ENCODE results near the gene PDE6G.
"Not testable (repeated sequence)": the region's sequence is repeated elsewhere in the genome, so short reads cannot be mapped to it uniquely, and the experiment has no call there.

Gene PDE6G

GRCh38 chr17:81682565-81683207 is 26.3 kb upstream of the PDE6G start:
- peak overlapping the region; percentile 87 for H3K4me3 ChIP-seq (replicated peaks; ENCODE audit: low read depth, low read length)
- TF ChIP-seq CTCF (IDR thresholded peaks at IDR 0.05; ENCODE audit: low read length, missing control alignments), result no peak
- DNase-seq (ENCODE audit: low read depth), result peak; percentile 11

GRCh38 chr17:81681672-81682071 is 25.3 kb upstream of the PDE6G start:
- DNase-seq (ENCODE audit: low read depth), result no peak
- no peak for TF ChIP-seq CTCF (IDR thresholded peaks at IDR 0.05; ENCODE audit: low read length, missing control alignments)
- H3K4me3 ChIP-seq (replicated peaks; ENCODE audit: low read depth, low read length), result no peak overlapping the region

GRCh38 chr17:81680150-81680549 is 23.8 kb upstream of the PDE6G start:
- TF ChIP-seq CTCF (IDR thresholded peaks at IDR 0.05; ENCODE audit: low read length, missing control alignments), result no peak
- DNase-seq (ENCODE audit: low read depth), result no peak
- no peak overlapping the region for H3K4me3 ChIP-seq (replicated peaks; ENCODE audit: low read depth, low read length)

GRCh38 chr17:81676906-81677305 is 20.6 kb upstream of the PDE6G start:
- H3K4me3 ChIP-seq (replicated peaks; ENCODE audit: low read depth, low read length), result no peak overlapping the region
- DNase-seq (ENCODE audit: low read depth), result no peak
- no peak for TF ChIP-seq CTCF (IDR thresholded peaks at IDR 0.05; ENCODE audit: low read length, missing control alignments)

- peak; percentile 48 for DNase-seq (ENCODE audit: low read depth)
- H3K4me3 ChIP-seq (replicated peaks; ENCODE audit: low read depth, low read length), result not testable (repeated sequence)
- TF ChIP-seq CTCF (IDR thresholded peaks at IDR 0.05; ENCODE audit: low read length, missing control alignments), result peak; percentile 44
Observed at GRCh38 chr17:81675515-81676221, 19.3 kb upstream of the PDE6G start.

GRCh38 chr17:81673561-81674258 is 17.4 kb upstream of the PDE6G start:
- H3K4me3 ChIP-seq (replicated peaks; ENCODE audit: low read depth, low read length), result no peak overlapping the region
- TF ChIP-seq CTCF (IDR thresholded peaks at IDR 0.05; ENCODE audit: low read length, missing control alignments), result no peak
- DNase-seq (ENCODE audit: low read depth), result no peak

Measured in fibroblast of pulmonary artery (primary cell).